GM23248 (cell line): ENCODE measurements around the gene HOXB2.

Experiments
- EZH2 ChIP-seq: fragments of 200-600 bp; sonication (generic); IDR thresholded peaks from 2 replicates; pipeline ENCODE4 v1.6.1; 2018; ENCODE audit warnings: antibody characterized with exemption, mild to moderate bottlenecking; ENCODE audit not compliant: insufficient read depth, poor library complexity, severe bottlenecking
- EZH2phosphoT487 ChIP-seq: fragments of 200-600 bp; sonication (generic); IDR thresholded peaks from 2 replicates; pipeline ENCODE4 v1.6.1; 2018; ENCODE audit warnings: antibody characterized with exemption, moderate library complexity, mild to moderate bottlenecking, low read depth; ENCODE audit not compliant: insufficient read depth

DNA sequence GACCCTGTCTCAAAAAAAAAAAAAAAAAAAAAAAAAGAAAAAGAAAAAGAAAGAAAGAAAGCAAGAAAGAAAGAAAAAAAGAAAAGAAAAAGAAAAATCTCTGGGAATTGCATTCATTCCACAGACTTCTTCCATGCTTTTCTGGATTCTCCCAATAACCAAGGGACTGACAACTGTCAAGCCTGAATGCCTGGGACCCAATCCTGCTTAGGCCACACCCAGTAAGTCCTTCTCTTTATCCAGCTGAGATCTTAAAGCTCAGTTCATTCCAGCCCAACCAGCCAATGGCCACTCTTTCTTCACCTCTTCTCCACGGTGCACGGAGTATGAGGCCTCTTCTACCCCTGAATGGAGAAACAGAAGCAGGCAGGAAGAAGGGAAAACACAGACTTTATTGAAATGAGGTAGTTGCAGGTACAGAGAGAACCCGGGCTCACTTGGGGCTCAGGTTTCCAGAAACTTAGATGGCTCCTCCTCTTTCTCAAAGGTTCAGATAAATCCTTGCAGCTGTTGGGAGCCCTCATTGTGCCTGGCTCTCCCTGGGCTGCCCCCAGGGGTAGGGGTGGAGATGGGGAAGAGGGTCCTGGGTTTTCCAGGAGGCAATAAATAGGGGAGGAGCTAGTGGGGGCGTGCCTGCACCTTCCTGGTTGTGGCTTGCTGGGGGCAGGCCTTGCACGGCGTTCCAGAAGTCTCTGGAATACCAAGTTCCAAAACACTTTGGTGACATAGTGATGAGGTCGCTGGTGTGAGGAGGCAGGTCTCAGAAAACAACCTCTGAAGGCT is 16.6 kb downstream of the HOXB2 start:
- TF ChIP-seq EZH2 (no peak), EZH2phosphoT487 (no peak)
